ENCODE data around the gene WWOX.

WWOX gene

DNA sequence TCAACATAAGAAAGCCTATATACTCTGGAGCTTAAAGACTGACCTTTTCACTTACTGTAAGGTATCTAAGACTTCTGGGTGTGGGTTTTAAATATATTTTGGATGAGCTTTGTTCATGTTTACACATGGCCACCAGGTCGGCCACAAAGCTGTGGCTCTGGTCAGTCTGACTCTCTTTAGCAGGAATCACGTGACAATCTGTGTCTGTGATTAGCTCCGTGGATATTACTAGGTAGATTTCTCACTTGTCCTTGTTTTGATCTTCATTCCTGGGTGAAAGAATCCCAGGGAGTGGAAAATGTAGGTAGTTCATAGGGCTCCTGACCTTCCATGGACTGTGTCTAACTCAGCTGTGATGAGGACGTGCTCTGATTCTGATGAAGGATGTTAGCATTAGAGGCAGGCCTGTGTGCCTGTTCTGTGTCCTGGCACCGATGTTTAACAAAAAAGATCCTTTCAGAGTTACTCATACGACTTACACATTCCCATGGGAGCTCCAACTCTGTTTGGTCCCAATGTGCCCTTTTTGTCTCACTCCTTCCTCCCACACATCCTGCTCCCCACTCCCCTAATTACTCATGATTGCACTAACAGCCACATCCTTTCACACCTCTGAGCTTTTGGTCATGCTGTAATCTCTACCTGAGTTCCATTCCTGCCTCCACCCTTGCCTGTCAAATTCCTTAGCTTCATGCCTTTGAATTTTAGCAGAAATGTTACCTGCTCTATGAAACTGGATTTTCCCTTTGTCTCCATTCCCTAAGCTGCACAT, 1076.0 kb downstream of the WWOX start:
- no peak for DNase-seq (ENCODE audit: low read depth)

GRCh38 chr16:79177018-79177417, 1077.6 kb downstream of the WWOX start:
- no peak for DNase-seq (ENCODE audit: low read depth)

DNA sequence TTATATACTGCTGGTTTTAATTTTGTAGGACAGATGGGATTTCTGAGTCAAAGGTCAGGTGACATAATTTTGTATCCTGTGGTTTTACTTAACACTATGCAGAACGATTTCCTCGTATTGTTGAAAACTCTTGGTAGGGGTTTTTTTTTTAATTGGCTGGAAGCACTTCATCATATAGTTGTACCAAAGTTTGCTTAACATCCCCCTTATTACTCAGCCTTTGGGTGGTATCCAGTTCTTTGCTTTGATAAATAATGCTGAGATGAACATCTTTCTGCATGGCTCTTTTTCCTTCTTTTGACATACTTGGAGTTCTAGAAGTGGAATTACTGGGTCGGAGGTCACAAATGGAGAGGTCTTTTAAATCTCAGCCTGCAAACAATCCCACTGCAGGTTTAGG, 1082.0 kb downstream of the WWOX start:
- no peak for DNase-seq (ENCODE audit: low read depth)

DNA sequence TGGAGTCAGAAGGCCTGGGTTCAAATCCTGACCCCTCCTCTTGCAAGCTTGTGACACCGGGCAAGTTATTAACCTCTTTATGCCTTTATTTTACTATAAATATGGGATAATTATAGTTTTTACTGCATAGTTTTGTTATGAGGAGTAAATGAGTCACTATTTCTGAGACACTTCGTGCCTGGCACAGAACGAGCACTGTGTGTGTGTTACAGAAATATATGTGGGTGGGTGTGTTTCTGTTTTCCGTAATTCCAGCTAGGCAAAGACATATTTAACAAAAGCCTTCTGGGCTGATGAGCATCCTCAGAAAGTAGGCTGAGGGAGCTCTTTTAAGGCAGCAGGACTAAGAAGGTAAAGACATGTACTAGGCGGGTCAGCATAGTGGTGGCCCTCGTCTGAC, 1083.2 kb downstream of the WWOX start:
- no peak for DNase-seq (ENCODE audit: low read depth)

- DNase-seq (ENCODE audit: low read depth): no peak
Measured at GRCh38 chr16:79183571-79183970, 1084.1 kb downstream of the WWOX start.

- DNase-seq (ENCODE audit: low read depth): no peak
Measured at GRCh38 chr16:79184464-79185030, 1085.1 kb downstream of the WWOX start.

GRCh38 chr16:79185711-79186110, 1086.3 kb downstream of the WWOX start:
- DNase-seq (ENCODE audit: low read depth): no peak

GRCh38 chr16:79186196-79186595, 1086.7 kb downstream of the WWOX start:
- no peak for DNase-seq (ENCODE audit: low read depth)

DNA sequence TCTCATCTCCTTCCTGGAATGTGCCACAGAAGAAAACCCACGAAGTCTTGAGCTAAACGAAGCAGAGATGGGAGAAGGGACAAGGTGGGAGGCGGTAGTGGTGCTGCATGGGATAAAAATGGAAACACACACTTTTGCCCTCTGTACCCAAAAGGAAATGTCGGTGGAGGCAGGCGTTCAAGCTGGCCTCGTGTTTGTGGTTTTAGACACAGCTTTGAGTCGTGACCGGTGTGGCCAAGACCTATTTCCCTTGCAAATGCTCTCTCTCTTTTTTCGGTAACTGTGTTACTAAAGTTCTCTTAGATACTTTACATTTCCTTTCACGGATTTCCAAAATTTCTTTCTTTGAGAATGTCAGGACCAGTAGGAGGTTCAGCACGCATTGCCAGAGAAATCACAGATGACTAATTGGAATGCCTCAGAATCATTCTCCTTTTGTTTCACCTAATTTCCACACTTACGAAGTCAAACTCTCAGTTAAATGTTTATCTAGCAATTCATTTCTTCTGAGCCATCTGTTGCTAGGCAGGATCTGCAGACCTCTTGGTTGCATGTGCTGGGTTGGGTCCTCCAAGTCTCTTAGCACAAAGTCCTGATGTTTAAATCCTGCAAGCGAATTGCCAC, 1088.8 kb downstream of the WWOX start:
- no peak for DNase-seq (ENCODE audit: low read depth)

GRCh38 chr16:79188739-79189122, 1089.3 kb downstream of the WWOX start:
- DNase-seq (ENCODE audit: low read depth): no peak

DNA sequence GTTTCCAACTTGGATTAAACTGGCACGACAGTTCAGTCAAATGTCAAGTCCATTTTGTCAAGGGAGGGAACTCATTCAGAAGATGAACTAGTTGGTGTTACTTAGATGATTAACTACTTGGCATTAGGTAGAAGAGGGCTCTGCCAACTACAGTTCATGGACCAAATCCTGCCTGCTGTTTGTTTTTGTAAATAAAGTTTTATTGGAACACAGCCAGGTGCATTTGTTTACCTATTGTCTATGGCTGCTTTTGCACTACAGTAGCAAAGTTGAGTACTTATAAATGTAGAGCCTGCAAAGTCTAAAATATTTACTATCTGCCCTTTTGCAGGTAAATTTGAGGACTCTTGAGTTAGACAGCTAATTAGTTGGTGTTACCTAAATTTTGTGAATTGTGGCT, 1091.1 kb downstream of the WWOX start:
- no peak for DNase-seq (ENCODE audit: low read depth)

- DNase-seq (ENCODE audit: low read depth): no peak
Measured at GRCh38 chr16:79191933-79192332, 1092.5 kb downstream of the WWOX start.

- no peak for DNase-seq (ENCODE audit: low read depth)
Measured at GRCh38 chr16:79192904-79193303, 1093.5 kb downstream of the WWOX start.

DNA sequence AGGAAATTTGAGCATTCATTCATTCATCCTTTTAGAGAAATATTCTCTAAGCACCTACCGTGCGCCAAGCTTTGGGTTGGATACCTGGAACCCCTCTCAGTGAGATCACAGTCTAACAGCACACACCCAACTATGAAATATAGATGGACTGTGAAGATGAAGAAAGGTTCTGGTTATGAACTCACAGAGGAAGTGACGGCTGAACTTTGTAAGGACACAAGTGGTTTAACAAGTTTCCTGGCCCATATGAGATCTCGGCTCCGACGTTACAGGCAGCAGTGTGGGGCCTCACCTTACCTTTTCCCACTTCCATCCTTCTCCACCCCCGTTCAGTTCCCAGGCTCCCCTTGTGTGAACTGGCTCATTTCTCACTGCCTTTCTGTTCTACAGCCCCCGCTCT, 1094.8 kb downstream of the WWOX start:
- DNase-seq (ENCODE audit: low read depth): no peak

GRCh38 chr16:79195938-79196337, 1096.5 kb downstream of the WWOX start:
- no peak for DNase-seq (ENCODE audit: low read depth)

DNA sequence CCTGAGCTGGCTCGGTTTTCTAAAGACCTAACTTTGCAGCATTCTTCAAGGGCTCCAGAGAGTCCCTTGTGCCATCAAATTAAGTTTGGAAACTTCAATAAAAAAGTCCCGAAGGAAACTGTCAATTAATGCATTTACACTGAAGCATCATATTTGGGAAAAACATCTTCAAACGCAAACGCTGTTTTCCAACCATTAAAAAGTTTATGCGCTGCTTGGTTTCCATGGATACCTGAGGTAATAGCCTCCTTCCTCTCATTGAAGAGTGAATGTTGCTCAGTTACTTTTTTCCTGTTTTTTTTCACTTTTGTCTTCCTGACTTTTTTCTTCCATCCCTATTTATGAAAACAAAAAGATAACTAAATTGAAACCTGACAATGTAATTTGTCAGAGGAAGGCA, 1102.0 kb downstream of the WWOX start:
- no peak for DNase-seq (ENCODE audit: low read depth)

DNA sequence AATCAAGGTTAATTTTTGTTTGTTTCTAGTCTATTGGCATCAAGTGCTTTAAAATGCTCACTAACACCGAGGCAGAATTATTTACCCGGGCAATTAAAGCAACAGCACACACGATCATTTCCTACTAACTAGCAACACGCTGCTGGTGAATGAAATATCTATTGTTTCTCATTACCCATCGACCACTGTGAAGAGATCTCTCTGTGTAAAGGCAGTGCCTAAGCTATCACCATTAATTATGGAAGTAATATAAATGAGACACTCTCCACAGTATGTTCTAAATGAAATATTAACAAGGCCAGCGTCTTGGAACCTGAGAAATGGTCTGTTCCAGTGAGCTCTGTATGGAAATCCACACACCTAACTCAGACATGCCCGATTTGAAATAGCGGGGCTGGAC, 1103.5 kb downstream of the WWOX start:
- DNase-seq (ENCODE audit: low read depth): no peak

GRCh38 chr16:79204486-79204885, 1105.0 kb downstream of the WWOX start:
- DNase-seq (ENCODE audit: low read depth): no peak

DNA sequence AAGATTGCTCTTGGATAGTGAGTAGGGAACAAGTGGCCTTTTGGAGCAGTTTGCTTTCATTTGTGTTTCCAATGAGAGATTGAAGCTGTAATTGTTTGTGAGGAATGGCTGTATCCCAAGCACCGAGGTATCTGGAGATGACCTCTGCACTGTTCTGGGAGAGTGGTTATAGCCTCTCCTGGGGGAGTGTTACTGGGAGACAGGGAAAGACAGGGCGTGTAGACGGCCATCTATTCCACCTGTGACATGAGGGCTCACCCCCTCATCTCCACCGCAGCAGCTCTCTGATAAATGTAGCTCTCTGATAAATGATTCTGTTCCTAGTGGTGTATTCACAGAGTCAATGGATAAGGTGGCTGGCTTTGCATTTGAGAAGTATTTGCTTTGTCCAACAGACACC, 1107.4 kb downstream of the WWOX start:
- no peak for DNase-seq (ENCODE audit: low read depth)

DNA sequence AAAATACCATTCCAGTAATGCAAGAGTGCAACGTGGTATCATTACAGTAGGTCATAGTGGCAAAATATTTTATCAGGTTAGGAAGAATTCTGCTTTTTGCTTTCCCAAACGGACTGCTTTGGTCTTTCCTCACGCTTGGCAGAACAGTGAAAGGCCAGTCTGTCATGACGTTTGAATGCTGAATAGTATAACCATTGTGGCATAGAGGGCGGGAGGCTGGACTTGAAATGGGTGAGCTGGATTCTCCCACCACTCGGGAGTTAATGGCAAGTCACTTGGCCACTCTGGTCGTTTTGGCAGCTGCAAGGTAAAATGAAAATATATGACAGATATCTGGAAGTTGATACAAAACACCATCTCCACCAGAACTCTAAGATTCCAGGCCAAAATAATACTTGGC, 1109.9 kb downstream of the WWOX start:
- no peak for DNase-seq (ENCODE audit: low read depth)

DNA sequence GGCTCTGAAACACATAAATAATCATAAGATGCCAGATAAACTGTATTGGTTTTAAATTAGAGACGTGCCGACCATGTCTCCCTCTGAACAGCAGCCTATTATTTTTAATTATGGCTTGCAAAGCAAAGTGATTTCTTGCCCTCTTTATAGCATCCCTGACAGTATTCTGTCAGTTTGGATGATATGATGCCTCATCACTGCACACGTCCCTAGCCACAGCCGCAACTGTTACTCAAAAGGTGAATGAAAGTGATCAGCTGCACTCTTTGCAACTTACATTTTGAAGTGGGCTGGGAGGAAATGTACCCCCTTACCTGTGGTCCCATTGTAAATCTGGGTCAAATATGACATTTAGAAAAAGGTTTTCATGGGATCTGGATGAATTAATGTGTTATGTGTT, 1111.2 kb downstream of the WWOX start:
- DNase-seq (ENCODE audit: low read depth): no peak

GRCh38 chr16:79211586-79211985, 1112.1 kb downstream of the WWOX start:
- no peak for DNase-seq (ENCODE audit: low read depth)

GRCh38 chr16:79212114-79212791, 1112.8 kb downstream of the WWOX start:
- DNase-seq (ENCODE audit: low read depth): no peak

All from activated T-helper 1 cell treated with Interleukin-2 at 50 U/mL for 16 hours (primary cell).